H9 (cell line): ENCODE results near the gene FSTL1. TPM values are rescaled to one million over a fixed set of nuclear protein-coding genes. Genes with fewer than 3 reads are reported as not detected.
A peak's percentile ranks its signal among the peaks of the same experiment; 100 is the strongest.

ENCODE experiments used
- DNase-seq: peaks from one replicate; pipeline ENCODE4 v3.0.0-alpha.2; 2017
- H2AFZ ChIP-seq: one replicate; pipeline ENCODE4 v1.6.1; 2013; ENCODE audit warnings: mild to moderate bottlenecking, low read length, control low read depth, moderate library complexity
- H2AK5ac ChIP-seq: 2 replicates; pipeline ENCODE4 v1.6.1; 2013; ENCODE audit warnings: low read length, control low read depth, mixed read lengths; ENCODE audit not compliant: insufficient read length
- H2BK120ac ChIP-seq: one replicate; pipeline ENCODE4 v1.6.1; 2013; ENCODE audit warnings: low read depth, mild to moderate bottlenecking, low read length, control low read depth, inconsistent platforms; ENCODE audit not compliant: poor library complexity, severe bottlenecking
- H2BK12ac ChIP-seq: 2 replicates; pipeline ENCODE4 v1.6.1; 2013; ENCODE audit warnings: low read length, control low read depth, mixed read lengths, low read depth; ENCODE audit not compliant: insufficient read length
- H2BK15ac ChIP-seq: 2 replicates; pipeline ENCODE4 v1.6.1; 2013; ENCODE audit warnings: low read depth, low read length, control low read depth
- H2BK20ac ChIP-seq: one replicate; pipeline ENCODE4 v1.6.1; 2013; ENCODE audit warnings: low read depth, mild to moderate bottlenecking, low read length, control low read depth, inconsistent platforms; ENCODE audit not compliant: poor library complexity, severe bottlenecking
- H2BK5ac ChIP-seq: 2 replicates; pipeline ENCODE4 v1.6.1; 2013; ENCODE audit warnings: low read length, control low read depth, mixed read lengths; ENCODE audit not compliant: insufficient read length
- H3K14ac ChIP-seq: 2 replicates; pipeline ENCODE4 v1.6.1; 2013; ENCODE audit warnings: low read length, control low read depth; ENCODE audit not compliant: insufficient read depth
- H3K18ac ChIP-seq: 2 replicates; pipeline ENCODE4 v1.6.1; 2013; ENCODE audit warnings: low read depth, mild to moderate bottlenecking, mixed read lengths, low read length, control low read depth; ENCODE audit not compliant: insufficient read length
- H3K23ac ChIP-seq: 2 replicates; pipeline ENCODE4 v1.6.1; 2013; ENCODE audit warnings: low read length, control low read depth, mixed read lengths, low read depth; ENCODE audit not compliant: insufficient read length
- H3K23me2 ChIP-seq: 2 replicates; pipeline ENCODE4 v1.6.1; 2013; ENCODE audit warnings: low read depth, mild to moderate bottlenecking, mixed read lengths, low read length, control low read depth; ENCODE audit not compliant: insufficient read length, poor library complexity, severe bottlenecking
- H3K27ac ChIP-seq: 2 replicates; pipeline ENCODE4 v1.5.1; 2013; ENCODE audit warnings: low read length, control low read depth, mixed read lengths, low read depth; ENCODE audit not compliant: insufficient read length
- H3K27me3 ChIP-seq: 2 replicates; pipeline ENCODE4 v1.6.1; 2013; ENCODE audit warnings: low read length, control low read depth, inconsistent platforms; ENCODE audit not compliant: insufficient read depth
- H3K4ac ChIP-seq: 2 replicates; pipeline ENCODE4 v1.6.1; 2013; ENCODE audit warnings: low read depth, mild to moderate bottlenecking, control low read depth, inconsistent platforms, low read length, moderate library complexity
- H3K4me1 ChIP-seq: 2 replicates; pipeline ENCODE4 v1.6.1; 2013; ENCODE audit warnings: low read length, control low read depth, inconsistent platforms; ENCODE audit not compliant: insufficient read depth
- H3K4me2 ChIP-seq: 2 replicates; pipeline ENCODE4 v1.6.1; 2013; ENCODE audit warnings: low read length, control low read depth, mixed read lengths; ENCODE audit not compliant: insufficient read length, insufficient read depth
- H3K56ac ChIP-seq: 2 replicates; pipeline ENCODE4 v1.6.1; 2013; ENCODE audit warnings: low read depth, mild to moderate bottlenecking, mixed read lengths, low read length, control low read depth; ENCODE audit not compliant: insufficient read length
- H3K79me1 ChIP-seq: 2 replicates; pipeline ENCODE4 v1.6.1; 2013; ENCODE audit warnings: low read depth, mild to moderate bottlenecking, moderate library complexity, low read length, control low read depth, inconsistent platforms; ENCODE audit not compliant: insufficient read depth, poor library complexity, severe bottlenecking
- H3K79me2 ChIP-seq: 2 replicates; pipeline ENCODE4 v1.6.1; 2013; ENCODE audit warnings: low read length, control low read depth, inconsistent platforms; ENCODE audit not compliant: insufficient read depth
- H3K9ac ChIP-seq: 2 replicates; pipeline ENCODE4 v1.6.1; 2013; ENCODE audit warnings: low read length, control low read depth, mixed read lengths; ENCODE audit not compliant: insufficient read length; ENCODE audit errors: extremely low read depth
- H3K9me3 ChIP-seq: one replicate; pipeline ENCODE4 v1.6.1; 2013; ENCODE audit warnings: low read depth, low read length, inconsistent platforms; ENCODE audit not compliant: control insufficient read depth
- H3T11ph ChIP-seq: one replicate; pipeline ENCODE4 v1.6.1; 2013; ENCODE audit warnings: mild to moderate bottlenecking, low read length, control low read depth, inconsistent platforms
- H4K20me1 ChIP-seq: one replicate; pipeline ENCODE4 v1.6.1; 2013; ENCODE audit not compliant: control insufficient read depth, insufficient read length, insufficient read depth
- H4K5ac ChIP-seq: 2 replicates; pipeline ENCODE4 v1.6.1; 2013; ENCODE audit warnings: low read depth, mild to moderate bottlenecking, mixed read lengths, low read length, control low read depth; ENCODE audit not compliant: insufficient read length
- H4K8ac ChIP-seq: replicated peaks from 2 replicates; pipeline ENCODE4 v1.6.1; 2013; ENCODE audit warnings: low read length, control low read depth, mixed read lengths, low read depth; ENCODE audit not compliant: insufficient read length
- H4K91ac ChIP-seq: 2 replicates; pipeline ENCODE4 v1.6.1; 2013; ENCODE audit warnings: low read depth, mild to moderate bottlenecking, moderate library complexity, mixed read lengths, low read length, control low read depth; ENCODE audit not compliant: insufficient read length
- H3K27ac Mint-ChIP-seq, 3 experiments: 2 replicates in 2 of 3; 3 replicates in 1 of 3; pipeline ENCODE4 v1.8.0; 2020 to 2021; ENCODE audit warnings: mixed read lengths in 3 of 3, mild to moderate bottlenecking in 1 of 3, moderate library complexity in 1 of 3
- H3K27me3 Mint-ChIP-seq: 2 replicates; pipeline ENCODE4 v1.8.0; 2021; ENCODE audit warnings: low read depth, mild to moderate bottlenecking, moderate library complexity, mixed read lengths
- H3K36me3 Mint-ChIP-seq, 3 experiments: 2 replicates in 2 of 3; 3 replicates in 1 of 3; pipeline ENCODE4 v1.8.0; 2020 to 2021; ENCODE audit warnings: low read depth in 3 of 3, mixed read lengths in 3 of 3; ENCODE audit not compliant: insufficient read depth in 1 of 3
- H3K4me1 Mint-ChIP-seq, 2 experiments: 2 replicates each; pipeline ENCODE4 v1.8.0; 2020; ENCODE audit warnings: mixed read lengths in 2 of 2
- H3K4me3 Mint-ChIP-seq, 2 experiments: 2 replicates in 1 of 2; 3 replicates in 1 of 2; pipeline ENCODE4 v1.8.0; 2020 to 2021; ENCODE audit warnings: mild to moderate bottlenecking in 2 of 2, mixed read lengths in 2 of 2, moderate library complexity in 1 of 2
- H3K9me3 Mint-ChIP-seq, 2 experiments: 2 replicates in 1 of 2; 3 replicates in 1 of 2; pipeline ENCODE4 v1.8.0; 2020; ENCODE audit warnings: mild to moderate bottlenecking in 2 of 2, mixed read lengths in 2 of 2, moderate library complexity in 1 of 2
- CTCF ChIP-seq: fragments of 200-600 bp; sonication (generic); conservative IDR thresholded peaks from 3 replicates; pipeline ENCODE4 v1.8.0; 2021; ENCODE audit warnings: antibody characterized with exemption, mild to moderate bottlenecking
- WGBS: extraction: QIAGEN DNeasy Blood & Tissue Kit; methylation state at CpG from one replicate; pipeline ENCODE4 v1.1.7; 2013; ENCODE audit warnings: missing lambda C conversion rate, low lambda C conversion rate, mixed read lengths; ENCODE audit not compliant: insufficient read length; ENCODE audit errors: extremely low coverage; 5-methylcytosine and 5-hydroxymethylcytosine counted together
- total RNA-seq: library from RNA; stranded (reverse); gene quantifications from 2 replicates; pipeline ENCODE4 v1.2.1, GENCODE V29; 2021

The FSTL1 gene
- total RNA-seq, 1 experiment from 2014 or later: 326 TPM

DNA sequence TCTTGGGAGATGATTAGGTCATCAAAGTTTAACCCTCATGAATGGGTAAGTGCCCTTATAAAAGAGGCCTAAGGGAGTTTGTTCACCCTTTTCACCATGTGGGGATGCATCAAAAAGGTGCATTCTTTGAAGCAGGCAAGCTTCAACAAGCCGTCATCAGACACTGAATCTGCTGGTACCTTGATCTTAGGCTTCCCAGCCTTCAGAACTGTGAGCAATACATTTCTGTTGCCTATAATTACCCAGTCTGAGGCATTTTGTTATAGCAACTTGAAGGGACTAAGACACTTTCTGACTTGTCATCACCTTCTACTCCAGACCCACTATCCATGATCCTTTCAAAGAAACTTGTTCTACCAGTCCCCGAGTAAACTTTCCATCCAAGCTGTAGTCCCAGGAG is 57.0 kb downstream of the FSTL1 start:
- no peak for TF ChIP-seq CTCF
- Histone ChIP-seq H4K20me1 (no peaks in the 10 kb centered on the region), H3K27ac (no peak overlapping the region), H4K8ac (no peak overlapping the region), H3K23me2 (no peaks in the 10 kb centered on the region), H4K5ac (no peak overlapping the region), H2AFZ (no peak overlapping the region), H3K18ac (no peak overlapping the region), H3K4me2 (no peak overlapping the region), H3K9ac (no peak overlapping the region), H2BK20ac (no peak overlapping the region), H2BK5ac (no peak overlapping the region), H4K91ac (no peak overlapping the region), H3K23ac (no peak overlapping the region), H3K4ac (no peak overlapping the region), H3K56ac (no peak overlapping the region), H3K14ac (no peak overlapping the region), H3K79me2 (no peaks in the 10 kb centered on the region), H3K79me1 (no peaks in the 10 kb centered on the region), H3K9me3 (no peaks in the 10 kb centered on the region), H2AK5ac (no peak overlapping the region), H3T11ph (no peak overlapping the region), H2BK15ac (no peak overlapping the region), H2BK120ac (no peak overlapping the region), H3K27me3 (no peaks in the 10 kb centered on the region), H3K4me1 (no peaks in the 10 kb centered on the region), H2BK12ac (no peak overlapping the region)
- Mint-ChIP-seq H3K27me3 (no peaks in the 10 kb centered on the region), H3K36me3 (peaks cover 21 to 41% (median 37%) of the 10 kb centered on the region in 3 experiments; a peak in 6 of 7 replicates), H3K9me3 (no peaks in the 10 kb centered on the region), H3K4me1 (no peaks in the 10 kb centered on the region; a peak in 1 of 4 replicates), H3K4me3 (no peak overlapping the region), H3K27ac (0 out of 7 replicates have a peak overlapping the region, but pooled peaks of 1 of the 3 experiments have one; percentile 10)
- DNase-seq: no peak
- WGBS: no CpG with 5 or more reads among the region's 2 CpGs
